Mammary epithelial cell (primary cell): ENCODE measurements around the gene PLAC9.

Experiments used
- EZH2 ChIP-seq: IDR thresholded peaks from 2 replicates; pipeline ENCODE4 v1.6.1; 2012; ENCODE audit warnings: low read length, inconsistent platforms, borderline replicate concordance
- TF ChIP-seq, protein P1 (sequence below), 2 donors: IDR thresholded peaks in 1 of 2; conservative IDR thresholded peaks in 1 of 2; 2 replicates each; pipeline ENCODE4 v1.5.1; 2011 to 2012; ENCODE audit warnings: inconsistent platforms in 2 of 2, low read length in 2 of 2, mild to moderate bottlenecking in 2 of 2, control low read depth in 1 of 2, low read depth in 1 of 2; ENCODE audit not compliant: insufficient read depth in 1 of 2; ENCODE audit errors: extremely low read depth in 1 of 2

- TF ChIP-seq, protein P1, sequence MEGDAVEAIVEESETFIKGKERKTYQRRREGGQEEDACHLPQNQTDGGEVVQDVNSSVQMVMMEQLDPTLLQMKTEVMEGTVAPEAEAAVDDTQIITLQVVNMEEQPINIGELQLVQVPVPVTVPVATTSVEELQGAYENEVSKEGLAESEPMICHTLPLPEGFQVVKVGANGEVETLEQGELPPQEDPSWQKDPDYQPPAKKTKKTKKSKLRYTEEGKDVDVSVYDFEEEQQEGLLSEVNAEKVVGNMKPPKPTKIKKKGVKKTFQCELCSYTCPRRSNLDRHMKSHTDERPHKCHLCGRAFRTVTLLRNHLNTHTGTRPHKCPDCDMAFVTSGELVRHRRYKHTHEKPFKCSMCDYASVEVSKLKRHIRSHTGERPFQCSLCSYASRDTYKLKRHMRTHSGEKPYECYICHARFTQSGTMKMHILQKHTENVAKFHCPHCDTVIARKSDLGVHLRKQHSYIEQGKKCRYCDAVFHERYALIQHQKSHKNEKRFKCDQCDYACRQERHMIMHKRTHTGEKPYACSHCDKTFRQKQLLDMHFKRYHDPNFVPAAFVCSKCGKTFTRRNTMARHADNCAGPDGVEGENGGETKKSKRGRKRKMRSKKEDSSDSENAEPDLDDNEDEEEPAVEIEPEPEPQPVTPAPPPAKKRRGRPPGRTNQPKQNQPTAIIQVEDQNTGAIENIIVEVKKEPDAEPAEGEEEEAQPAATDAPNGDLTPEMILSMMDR (conservative IDR thresholded peaks at IDR 0.05 in 1 of 2, IDR thresholded peaks at IDR 0.05 in 1 of 2; ENCODE audit: extremely low read depth in 1 of 2, insufficient read depth in 1 of 2, low read depth in 1 of 2, low read length in 2 of 2), result no peak
- no peak for TF ChIP-seq EZH2
These were observed 60.0 kb downstream of the PLAC9 start for GRCh38 chr10:80192553-80192952.
